ENCODE results near the gene CSK.

CSK gene

DNA sequence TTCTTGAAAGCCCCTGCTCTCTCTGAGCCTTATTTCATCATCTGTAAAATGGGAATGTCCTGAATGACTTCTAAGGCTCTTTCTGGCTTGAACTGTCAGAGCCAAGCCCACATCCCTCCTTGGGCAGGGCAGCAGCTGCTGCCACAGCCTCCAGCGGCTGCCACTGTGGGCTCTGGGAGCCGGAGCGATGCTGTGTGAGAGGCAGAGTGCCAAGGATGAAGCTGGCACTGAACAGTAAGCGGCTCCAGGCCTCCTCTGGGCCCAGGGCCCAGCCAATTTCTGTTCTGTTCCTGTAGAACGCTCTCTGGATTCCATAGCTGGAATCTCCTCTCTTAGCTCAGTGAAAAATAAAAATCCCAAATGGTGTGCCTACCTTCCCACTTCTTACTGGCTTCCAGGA is 49.0 kb downstream of the CSK start:
- Histone ChIP-seq H3K27ac (ENCODE audit: low read depth, low read length) (no peak overlapping the region), H3K9ac (ENCODE audit: low read length in 5 of 5) (no peak overlapping the region), H3K4me3 (ENCODE audit: low read depth in 1 of 5, low read length in 5 of 5) (no peak overlapping the region), H3K4me1 (ENCODE audit: control insufficient read depth in 5 of 5, insufficient read depth in 5 of 5, low read length in 5 of 5) (peaks cover 0 to 14% (median 0%) of the 10 kb centered on the region in 5 donors), H3K9me3 (ENCODE audit: control insufficient read depth in 5 of 5, low read length in 5 of 5) (no peaks in the 10 kb centered on the region), H3K36me3 (ENCODE audit: control insufficient read depth in 5 of 5, insufficient read depth in 5 of 5, low read length in 5 of 5) (peaks cover 0 to 5% (median 4%) of the 10 kb centered on the region in 5 donors), H3K27me3 (ENCODE audit: control insufficient read depth in 5 of 5, insufficient read depth in 4 of 5, low read length in 5 of 5) (peaks cover 19 to 31% (median 22%) of the 10 kb centered on the region in 5 donors)

- Histone ChIP-seq H3K27me3 (ENCODE audit: control insufficient read depth in 5 of 5, insufficient read depth in 4 of 5, low read length in 5 of 5) (peaks cover 15 to 27% (median 19%) of the 10 kb centered on the region in 5 donors), H3K27ac (ENCODE audit: low read depth, low read length) (no peak overlapping the region), H3K4me1 (ENCODE audit: control insufficient read depth in 5 of 5, insufficient read depth in 5 of 5, low read length in 5 of 5) (peaks cover 0 to 11% (median 0%) of the 10 kb centered on the region in 5 donors), H3K9me3 (ENCODE audit: control insufficient read depth in 5 of 5, low read length in 5 of 5) (no peaks in the 10 kb centered on the region), H3K9ac (ENCODE audit: low read length in 5 of 5) (no peak overlapping the region), H3K4me3 (ENCODE audit: low read depth in 1 of 5, low read length in 5 of 5) (no peak overlapping the region), H3K36me3 (ENCODE audit: control insufficient read depth in 5 of 5, insufficient read depth in 5 of 5, low read length in 5 of 5) (peaks cover 0 to 15% (median 12%) of the 10 kb centered on the region in 5 donors)
Measured at GRCh38 chr15:74831813-74832495, 50.1 kb downstream of the CSK start.

GRCh38 chr15:74832826-74833225 is 50.9 kb downstream of the CSK start:
- Histone ChIP-seq H3K27ac (ENCODE audit: low read depth, low read length) (no peak overlapping the region), H3K27me3 (ENCODE audit: control insufficient read depth in 5 of 5, insufficient read depth in 4 of 5, low read length in 5 of 5) (peaks cover 6 to 18% (median 10%) of the 10 kb centered on the region in 5 donors), H3K4me1 (ENCODE audit: control insufficient read depth in 5 of 5, insufficient read depth in 5 of 5, low read length in 5 of 5) (peaks cover 0 to 11% (median 0%) of the 10 kb centered on the region in 5 donors), H3K9me3 (ENCODE audit: control insufficient read depth in 5 of 5, low read length in 5 of 5) (no peaks in the 10 kb centered on the region), H3K4me3 (ENCODE audit: low read depth in 1 of 5, low read length in 5 of 5) (no peak overlapping the region), H3K36me3 (ENCODE audit: control insufficient read depth in 5 of 5, insufficient read depth in 5 of 5, low read length in 5 of 5) (peaks cover 0 to 24% (median 17%) of the 10 kb centered on the region in 5 donors), H3K9ac (ENCODE audit: low read length in 5 of 5) (no peak overlapping the region)

- H3K27ac ChIP-seq (ENCODE audit: low read depth, low read length): no peak overlapping the region
- H3K9ac ChIP-seq (ENCODE audit: low read length in 5 of 5): no peak overlapping the region
- peaks cover 0 to 11% (median 0%) of the 10 kb centered on the region in 5 donors for H3K4me1 ChIP-seq (ENCODE audit: control insufficient read depth in 5 of 5, insufficient read depth in 5 of 5, low read length in 5 of 5)
- peaks cover 0 to 31% (median 23%) of the 10 kb centered on the region in 5 donors for H3K36me3 ChIP-seq (ENCODE audit: control insufficient read depth in 5 of 5, insufficient read depth in 5 of 5, low read length in 5 of 5)
- no peaks in the 10 kb centered on the region for H3K9me3 ChIP-seq (ENCODE audit: control insufficient read depth in 5 of 5, low read length in 5 of 5)
- no peak overlapping the region for H3K4me3 ChIP-seq (ENCODE audit: low read depth in 1 of 5, low read length in 5 of 5)
- peaks cover 0 to 11% (median 3%) of the 10 kb centered on the region in 5 donors for H3K27me3 ChIP-seq (ENCODE audit: control insufficient read depth in 5 of 5, insufficient read depth in 4 of 5, low read length in 5 of 5)
Measured at GRCh38 chr15:74833376-74834107, 51.7 kb downstream of the CSK start.

- Histone ChIP-seq H3K27me3 (ENCODE audit: control insufficient read depth in 5 of 5, insufficient read depth in 4 of 5, low read length in 5 of 5) (peaks cover 0 to 2% (median 0%) of the 10 kb centered on the region in 5 donors), H3K4me1 (ENCODE audit: control insufficient read depth in 5 of 5, insufficient read depth in 5 of 5, low read length in 5 of 5) (peaks cover 0 to 11% (median 0%) of the 10 kb centered on the region in 5 donors), H3K27ac (ENCODE audit: low read depth, low read length) (no peak overlapping the region), H3K9ac (ENCODE audit: low read length in 5 of 5) (no peak overlapping the region), H3K4me3 (ENCODE audit: low read depth in 1 of 5, low read length in 5 of 5) (no peak overlapping the region), H3K9me3 (ENCODE audit: control insufficient read depth in 5 of 5, low read length in 5 of 5) (no peaks in the 10 kb centered on the region), H3K36me3 (ENCODE audit: control insufficient read depth in 5 of 5, insufficient read depth in 5 of 5, low read length in 5 of 5) (peaks cover 0 to 49% (median 33%) of the 10 kb centered on the region in 5 donors)
Measured at GRCh38 chr15:74835312-74835823, 53.5 kb downstream of the CSK start.

- Histone ChIP-seq H3K27me3 (ENCODE audit: control insufficient read depth in 5 of 5, insufficient read depth in 4 of 5, low read length in 5 of 5) (no peaks in the 10 kb centered on the region), H3K27ac (ENCODE audit: low read depth, low read length) (no peak overlapping the region), H3K36me3 (ENCODE audit: control insufficient read depth in 5 of 5, insufficient read depth in 5 of 5, low read length in 5 of 5) (peaks cover 0 to 49% (median 33%) of the 10 kb centered on the region in 5 donors), H3K4me3 (ENCODE audit: low read depth in 1 of 5, low read length in 5 of 5) (no peak overlapping the region), H3K9me3 (ENCODE audit: control insufficient read depth in 5 of 5, low read length in 5 of 5) (no peaks in the 10 kb centered on the region), H3K4me1 (ENCODE audit: control insufficient read depth in 5 of 5, insufficient read depth in 5 of 5, low read length in 5 of 5) (peaks cover 0 to 16% (median 1%) of the 10 kb centered on the region in 5 donors), H3K9ac (ENCODE audit: low read length in 5 of 5) (no peak overlapping the region)
Measured at GRCh38 chr15:74836846-74837245, 55.0 kb downstream of the CSK start.

DNA sequence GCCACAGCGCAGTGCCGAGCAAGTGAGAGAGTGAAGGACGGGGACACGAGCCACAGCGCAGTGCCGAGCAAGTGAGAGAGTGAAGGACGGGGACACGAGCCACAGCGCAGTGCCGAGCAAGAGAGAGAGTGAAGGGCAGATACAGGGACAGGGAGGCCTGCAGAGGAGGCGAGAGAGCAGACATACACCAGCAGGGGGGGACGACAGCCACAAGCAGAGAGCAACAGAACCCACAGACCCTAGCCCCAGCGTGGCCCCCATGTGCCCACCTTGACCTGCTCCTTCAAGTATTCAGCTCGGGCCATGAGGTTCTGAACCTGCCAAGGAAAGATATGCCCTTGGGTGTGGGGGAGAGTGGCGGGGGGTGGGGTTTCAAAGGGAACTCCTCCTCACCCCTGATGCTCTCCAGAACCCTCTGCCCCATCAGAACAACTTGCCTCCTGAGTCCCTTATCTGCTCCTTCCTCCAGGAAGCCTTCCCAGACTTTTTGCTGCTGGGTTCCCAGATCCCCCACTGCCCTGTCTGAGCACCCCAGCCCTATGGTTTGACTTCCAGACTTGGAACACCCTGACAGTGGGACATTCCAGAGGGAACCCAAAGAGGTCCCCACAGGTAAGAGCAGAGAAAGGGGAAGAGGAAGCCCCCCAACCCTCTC is 55.7 kb downstream of the CSK start:
- Histone ChIP-seq H3K27me3 (ENCODE audit: control insufficient read depth in 5 of 5, insufficient read depth in 4 of 5, low read length in 5 of 5) (no peaks in the 10 kb centered on the region), H3K9me3 (ENCODE audit: control insufficient read depth in 5 of 5, low read length in 5 of 5) (no peaks in the 10 kb centered on the region), H3K4me1 (ENCODE audit: control insufficient read depth in 5 of 5, insufficient read depth in 5 of 5, low read length in 5 of 5) (peaks cover 2 to 23% (median 9%) of the 10 kb centered on the region in 5 donors), H3K4me3 (ENCODE audit: low read depth in 1 of 5, low read length in 5 of 5) (no peak overlapping the region), H3K9ac (ENCODE audit: low read length in 5 of 5) (no peak overlapping the region), H3K27ac (ENCODE audit: low read depth, low read length) (no peak overlapping the region), H3K36me3 (ENCODE audit: control insufficient read depth in 5 of 5, insufficient read depth in 5 of 5, low read length in 5 of 5) (peaks cover 0 to 49% (median 33%) of the 10 kb centered on the region in 5 donors)

DNA sequence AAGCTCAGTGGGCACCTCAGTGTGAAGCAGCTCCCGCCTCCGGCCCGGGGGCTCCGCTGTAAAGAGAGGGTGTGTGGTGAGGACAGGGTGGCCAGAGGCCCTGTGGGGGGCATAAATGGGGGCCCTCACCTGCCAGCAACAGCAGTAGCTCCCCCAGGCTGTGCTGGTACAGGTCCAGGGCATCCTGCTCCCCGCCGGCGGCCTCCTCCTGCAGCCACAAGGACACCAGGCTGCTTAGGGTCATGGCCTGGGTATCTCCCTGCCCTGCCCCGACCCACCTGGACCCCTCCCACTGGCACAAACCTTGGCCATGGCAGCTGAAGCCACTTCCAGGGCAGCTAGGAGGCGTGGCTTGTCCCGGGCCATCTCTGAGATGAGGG is 56.2 kb downstream of the CSK start:
- Histone ChIP-seq H3K27ac (ENCODE audit: low read depth, low read length) (no peak overlapping the region), H3K9me3 (ENCODE audit: control insufficient read depth in 5 of 5, low read length in 5 of 5) (no peaks in the 10 kb centered on the region), H3K4me1 (ENCODE audit: control insufficient read depth in 5 of 5, insufficient read depth in 5 of 5, low read length in 5 of 5) (peaks cover 2 to 21% (median 10%) of the 10 kb centered on the region in 5 donors), H3K27me3 (ENCODE audit: control insufficient read depth in 5 of 5, insufficient read depth in 4 of 5, low read length in 5 of 5) (no peaks in the 10 kb centered on the region), H3K9ac (ENCODE audit: low read length in 5 of 5) (no peak overlapping the region), H3K36me3 (ENCODE audit: control insufficient read depth in 5 of 5, insufficient read depth in 5 of 5, low read length in 5 of 5) (peaks cover 0 to 49% (median 33%) of the 10 kb centered on the region in 5 donors), H3K4me3 (ENCODE audit: low read depth in 1 of 5, low read length in 5 of 5) (no peak overlapping the region)

DNA sequence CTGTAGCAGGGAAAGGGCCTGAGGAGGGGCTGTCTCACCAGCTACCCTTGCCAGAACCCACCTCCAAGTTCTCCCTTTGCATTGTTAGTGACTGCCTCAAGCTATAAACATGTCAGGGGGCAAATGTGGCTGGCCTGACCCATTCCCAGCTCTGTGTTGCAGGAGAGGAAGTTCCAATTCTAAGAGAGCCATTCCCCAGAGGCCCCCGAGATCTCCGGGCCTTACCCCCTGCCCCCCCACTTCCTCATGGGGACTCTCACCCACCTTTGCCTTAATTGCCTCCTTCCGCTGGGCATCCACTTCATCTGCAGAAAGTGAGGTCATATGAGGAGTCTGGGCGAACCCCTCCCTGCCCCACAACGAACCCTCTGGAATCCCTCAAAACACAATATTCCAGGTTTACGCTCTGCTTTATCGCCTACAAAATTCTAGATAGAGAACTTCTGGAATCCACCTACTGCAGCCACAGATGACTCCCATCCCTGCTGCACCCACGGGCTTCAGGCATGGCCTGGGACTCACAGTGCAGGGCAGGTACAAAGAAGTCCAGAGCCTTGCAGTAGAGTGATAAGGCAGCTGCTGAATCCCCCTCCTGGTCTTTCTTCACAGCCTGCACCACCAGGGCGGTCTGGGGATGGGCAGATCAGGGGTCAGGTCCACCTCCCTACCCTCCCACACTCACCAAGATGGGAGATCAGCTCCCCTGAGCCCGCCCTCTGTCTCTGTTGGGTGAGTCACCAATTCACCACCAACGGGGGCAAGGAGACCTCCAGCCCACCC is 57.1 kb downstream of the CSK start:
- Histone ChIP-seq H3K27ac (ENCODE audit: low read depth, low read length) (no peak overlapping the region), H3K36me3 (ENCODE audit: control insufficient read depth in 5 of 5, insufficient read depth in 5 of 5, low read length in 5 of 5) (peaks cover 0 to 49% (median 33%) of the 10 kb centered on the region in 5 donors)

More for the DNA sequence above, 57.1 kb downstream of the CSK start:
- H3K4me1 ChIP-seq (ENCODE audit: control insufficient read depth in 5 of 5, insufficient read depth in 5 of 5, low read length in 5 of 5): peaks cover 2 to 24% (median 17%) of the 10 kb centered on the region in 5 donors
- no peaks in the 10 kb centered on the region for H3K27me3 ChIP-seq (ENCODE audit: control insufficient read depth in 5 of 5, insufficient read depth in 4 of 5, low read length in 5 of 5)
- no peak overlapping the region for H3K9ac ChIP-seq (ENCODE audit: low read length in 5 of 5)
- no peak overlapping the region for H3K4me3 ChIP-seq (ENCODE audit: low read depth in 1 of 5, low read length in 5 of 5)
- H3K9me3 ChIP-seq (ENCODE audit: control insufficient read depth in 5 of 5, low read length in 5 of 5): no peaks in the 10 kb centered on the region
